Neural cell (in vitro differentiated cells): Measurements from ENCODE around the gene BCOR.

Experiments used
- EP300 ChIP-seq: fragments of 450-650 bp; conservative IDR thresholded peaks from 2 replicates; pipeline ENCODE4 v1.6.1; 2014; ENCODE audit warnings: antibody characterized with exemption, mild to moderate bottlenecking, moderate library complexity; ENCODE audit not compliant: poor library complexity, severe bottlenecking
- EZH2 ChIP-seq: fragments of 200-600, 300-800 bp; shearing (Covaris generic), sonication (generic); IDR thresholded peaks from 2 replicates; pipeline ENCODE4 v1.6.1; 2014; ENCODE audit warnings: antibody characterized with exemption, low read length, borderline replicate concordance, mild to moderate bottlenecking; ENCODE audit not compliant: insufficient read depth, poor library complexity, severe bottlenecking
- RAD21 ChIP-seq: fragments of 450-650 bp; conservative IDR thresholded peaks from 2 replicates; pipeline ENCODE4 v1.6.1; 2014; ENCODE audit warnings: antibody characterized with exemption, mild to moderate bottlenecking, moderate library complexity
- SMC3 ChIP-seq: fragments of 450-650 bp; conservative IDR thresholded peaks from 2 replicates; pipeline ENCODE4 v1.6.1; 2014; ENCODE audit warnings: antibody characterized with exemption, mild to moderate bottlenecking, moderate library complexity; ENCODE audit not compliant: poor library complexity
- TAF1 ChIP-seq: IDR thresholded peaks from 2 replicates; pipeline ENCODE4 v1.6.1; 2012; ENCODE audit warnings: low read depth
- TF ChIP-seq, protein P1 (sequence below): fragments of 450-650 bp; IDR thresholded peaks from 2 replicates; pipeline ENCODE4 v1.5.1; 2014; ENCODE audit warnings: antibody characterized with exemption, mild to moderate bottlenecking, moderate library complexity; ENCODE audit not compliant: poor library complexity, severe bottlenecking
- TF ChIP-seq, protein P2 (sequence below): IDR thresholded peaks from 2 replicates; pipeline ENCODE4 v1.6.1; 2012; ENCODE audit warnings: borderline replicate concordance

DNA sequence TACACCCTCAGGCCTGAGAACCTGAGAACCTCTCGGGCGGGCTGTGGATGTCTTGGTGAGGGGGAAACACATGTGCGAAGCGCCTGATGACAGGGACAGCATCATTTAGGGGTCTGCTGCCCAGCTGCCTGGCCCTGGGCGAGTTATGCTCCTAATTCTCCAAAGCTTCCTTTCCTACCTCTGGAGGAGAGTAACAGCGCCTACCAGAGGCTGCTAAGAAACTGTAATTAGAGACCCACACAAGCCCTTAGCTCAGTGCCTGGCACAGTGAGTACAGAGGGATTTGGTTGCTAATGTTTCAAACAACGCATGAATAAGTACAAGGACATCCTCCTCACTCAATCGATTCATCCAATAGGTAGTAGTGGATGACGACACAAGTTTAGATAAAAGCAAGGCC lies 40.4 kb downstream of the BCOR start:
- TF ChIP-seq, protein P1, sequence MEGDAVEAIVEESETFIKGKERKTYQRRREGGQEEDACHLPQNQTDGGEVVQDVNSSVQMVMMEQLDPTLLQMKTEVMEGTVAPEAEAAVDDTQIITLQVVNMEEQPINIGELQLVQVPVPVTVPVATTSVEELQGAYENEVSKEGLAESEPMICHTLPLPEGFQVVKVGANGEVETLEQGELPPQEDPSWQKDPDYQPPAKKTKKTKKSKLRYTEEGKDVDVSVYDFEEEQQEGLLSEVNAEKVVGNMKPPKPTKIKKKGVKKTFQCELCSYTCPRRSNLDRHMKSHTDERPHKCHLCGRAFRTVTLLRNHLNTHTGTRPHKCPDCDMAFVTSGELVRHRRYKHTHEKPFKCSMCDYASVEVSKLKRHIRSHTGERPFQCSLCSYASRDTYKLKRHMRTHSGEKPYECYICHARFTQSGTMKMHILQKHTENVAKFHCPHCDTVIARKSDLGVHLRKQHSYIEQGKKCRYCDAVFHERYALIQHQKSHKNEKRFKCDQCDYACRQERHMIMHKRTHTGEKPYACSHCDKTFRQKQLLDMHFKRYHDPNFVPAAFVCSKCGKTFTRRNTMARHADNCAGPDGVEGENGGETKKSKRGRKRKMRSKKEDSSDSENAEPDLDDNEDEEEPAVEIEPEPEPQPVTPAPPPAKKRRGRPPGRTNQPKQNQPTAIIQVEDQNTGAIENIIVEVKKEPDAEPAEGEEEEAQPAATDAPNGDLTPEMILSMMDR, result no peak
- TF ChIP-seq, protein P2, sequence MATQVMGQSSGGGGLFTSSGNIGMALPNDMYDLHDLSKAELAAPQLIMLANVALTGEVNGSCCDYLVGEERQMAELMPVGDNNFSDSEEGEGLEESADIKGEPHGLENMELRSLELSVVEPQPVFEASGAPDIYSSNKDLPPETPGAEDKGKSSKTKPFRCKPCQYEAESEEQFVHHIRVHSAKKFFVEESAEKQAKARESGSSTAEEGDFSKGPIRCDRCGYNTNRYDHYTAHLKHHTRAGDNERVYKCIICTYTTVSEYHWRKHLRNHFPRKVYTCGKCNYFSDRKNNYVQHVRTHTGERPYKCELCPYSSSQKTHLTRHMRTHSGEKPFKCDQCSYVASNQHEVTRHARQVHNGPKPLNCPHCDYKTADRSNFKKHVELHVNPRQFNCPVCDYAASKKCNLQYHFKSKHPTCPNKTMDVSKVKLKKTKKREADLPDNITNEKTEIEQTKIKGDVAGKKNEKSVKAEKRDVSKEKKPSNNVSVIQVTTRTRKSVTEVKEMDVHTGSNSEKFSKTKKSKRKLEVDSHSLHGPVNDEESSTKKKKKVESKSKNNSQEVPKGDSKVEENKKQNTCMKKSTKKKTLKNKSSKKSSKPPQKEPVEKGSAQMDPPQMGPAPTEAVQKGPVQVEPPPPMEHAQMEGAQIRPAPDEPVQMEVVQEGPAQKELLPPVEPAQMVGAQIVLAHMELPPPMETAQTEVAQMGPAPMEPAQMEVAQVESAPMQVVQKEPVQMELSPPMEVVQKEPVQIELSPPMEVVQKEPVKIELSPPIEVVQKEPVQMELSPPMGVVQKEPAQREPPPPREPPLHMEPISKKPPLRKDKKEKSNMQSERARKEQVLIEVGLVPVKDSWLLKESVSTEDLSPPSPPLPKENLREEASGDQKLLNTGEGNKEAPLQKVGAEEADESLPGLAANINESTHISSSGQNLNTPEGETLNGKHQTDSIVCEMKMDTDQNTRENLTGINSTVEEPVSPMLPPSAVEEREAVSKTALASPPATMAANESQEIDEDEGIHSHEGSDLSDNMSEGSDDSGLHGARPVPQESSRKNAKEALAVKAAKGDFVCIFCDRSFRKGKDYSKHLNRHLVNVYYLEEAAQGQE, result no peak
- TF ChIP-seq EZH2, result no peak
- no peak for TF ChIP-seq TAF1
- no peak for TF ChIP-seq SMC3
- TF ChIP-seq EP300, result no peak
- TF ChIP-seq RAD21, result no peak
